HepG2 (cell line): ENCODE data around the gene IMPDH1. TPM values are rescaled to one million over a fixed set of nuclear protein-coding genes. Genes with fewer than 3 reads are reported as not detected.

Experiments used
- ATAC-seq: fragments of 200-7000 bp; cut with Tn5 transposase; 3 replicates; pipeline ENCODE4 v1.9.1; 2020; ENCODE audit warnings: mild to moderate bottlenecking, moderate library complexity
- BruUV-seq: library from RNA; stranded (reverse); fragments of 400-500 nt; replicated peaks from 2 replicates; lab custom pipeline; 2021; lab: Mats Ljungman, UMichigan
- CTCF ChIA-PET: fragments of 300-600 bp; formaldehyde crosslinking; extraction: SDS; loops from one replicate; lab custom pipeline; 2021; ENCODE audit warnings: low total read pairs, inconsistent platforms, low intra/inter-chr PET ratio; lab: Yijun Ruan, JAX
- POLR2A ChIA-PET: fragments of 350-600 bp; sonication (Branson Sonifier 250); formaldehyde crosslinking; loops from one replicate; lab custom pipeline; 2020; ENCODE audit warnings: antibody characterized with exemption, inconsistent platforms; lab: Yijun Ruan, JAX
- DNase-seq: peaks from one replicate; pipeline ENCODE4 v3.0.0-alpha.2; 2015; ENCODE audit warnings: low spot score
- FAIRE-seq: peaks from 3 replicates; lab custom pipeline; 2011; peaks lifted over from hg19 to GRCh38; lab: Jason Lieb, UNC
- H2AFZ ChIP-seq: one replicate; pipeline ENCODE4 v1.6.1; 2011; ENCODE audit warnings: low read length, inconsistent platforms
- H3K27ac ChIP-seq: fragments of 300-600 bp; 3 replicates; pipeline ENCODE4 v1.8.0; 2011; ENCODE audit warnings: mixed run types, mild to moderate bottlenecking, mixed read lengths, low read length, inconsistent platforms; ENCODE audit not compliant: insufficient read depth; ENCODE audit errors: extremely low read length
- H3K27me3 ChIP-seq, 2 experiments: fragments of 200-600 bp in 1 of 2; 2 replicates in 1 of 2; 3 replicates in 1 of 2; pipeline versions ENCODE4 v1.6.0 to v1.8.0; 2011; ENCODE audit warnings: low read length in 2 of 2, mild to moderate bottlenecking in 2 of 2, moderate library complexity in 2 of 2, inconsistent platforms in 1 of 2; ENCODE audit not compliant: insufficient read depth in 2 of 2, control insufficient read depth in 1 of 2
- H3K36me3 ChIP-seq, 2 experiments: fragments of 200-600 bp in 1 of 2; replicated peaks in 1 of 2; 2 replicates in 1 of 2; 3 replicates in 1 of 2; pipeline versions ENCODE4 v1.5.1 to v1.8.0; 2011; ENCODE audit warnings: low read length in 2 of 2, inconsistent platforms in 1 of 2; ENCODE audit not compliant: insufficient read depth in 2 of 2, control insufficient read depth in 1 of 2
- H3K4me1 ChIP-seq: 2 replicates; pipeline ENCODE4 v1.5.1; 2012; ENCODE audit warnings: low read length, inconsistent platforms; ENCODE audit not compliant: insufficient read depth
- H3K4me2 ChIP-seq: 2 replicates; pipeline ENCODE4 v1.6.0; 2011; ENCODE audit warnings: low read depth, low read length, inconsistent platforms
- H3K4me3 ChIP-seq, 3 experiments: fragments of 200-600 bp in 1 of 3; sonication (generic), shearing (Covaris generic) in 1 of 3; replicated peaks in 1 of 3; 2 replicates each; pipeline ENCODE4 v1.5.1; 2011 to 2016; ENCODE audit warnings: low read length in 3 of 3, inconsistent platforms in 2 of 3, low read depth in 2 of 3, mild to moderate bottlenecking in 2 of 3, control low read depth in 1 of 3, mixed read lengths in 1 of 3; ENCODE audit not compliant: insufficient read depth in 1 of 3
- H3K79me2 ChIP-seq: one replicate; pipeline ENCODE4 v1.6.1; 2011; ENCODE audit warnings: low read length, inconsistent platforms; ENCODE audit not compliant: insufficient read depth
- H3K9ac ChIP-seq: 2 replicates; pipeline ENCODE4 v1.6.0; 2011; ENCODE audit warnings: mild to moderate bottlenecking, low read depth, low read length, inconsistent platforms; ENCODE audit not compliant: insufficient read depth
- H3K9me3 ChIP-seq: 2 replicates; pipeline ENCODE4 v1.5.1; 2012; ENCODE audit warnings: mild to moderate bottlenecking, low read length
- H4K20me1 ChIP-seq: 2 replicates; pipeline ENCODE4 v1.6.0; 2011; ENCODE audit warnings: inconsistent platforms, mild to moderate bottlenecking, low read length, moderate library complexity; ENCODE audit not compliant: insufficient read depth
- KDM3A ChIP-seq: IDR thresholded peaks from 2 replicates; pipeline ENCODE4 v1.6.1; 2018; ENCODE audit warnings: low read depth, missing compliant biosample characterization
- KMT2B ChIP-seq: IDR thresholded peaks from 2 replicates; pipeline ENCODE4 v1.6.1; 2016; ENCODE audit warnings: missing genetic modification reagents, missing compliant biosample characterization
- NR2C2 ChIP-seq: sonication (generic); formaldehyde crosslinking; IDR thresholded peaks from 2 replicates; pipeline ENCODE4 v1.4.0; 2020; ENCODE audit warnings: missing genetic modification reagents, mild to moderate bottlenecking, moderate library complexity, borderline replicate concordance
- PAWR ChIP-seq: sonication (generic); formaldehyde crosslinking; IDR thresholded peaks from 2 replicates; pipeline ENCODE4 v1.4.0; 2020; ENCODE audit warnings: missing genetic modification reagents, mild to moderate bottlenecking, borderline replicate concordance
- PBX2 ChIP-seq: IDR thresholded peaks from 2 replicates; pipeline ENCODE4 v1.6.1; 2016; ENCODE audit warnings: control low read depth
- PCBP1 ChIP-seq: fragments of 200-400 bp; formaldehyde crosslinking; IDR thresholded peaks from 2 replicates; pipeline ENCODE4 v1.6.1; 2017; ENCODE audit warnings: mild to moderate bottlenecking, low read depth, low read length, borderline replicate concordance
- SKIL ChIP-seq: sonication (generic); formaldehyde crosslinking; IDR thresholded peaks from 2 replicates; pipeline ENCODE4 v1.8.0; 2022; ENCODE audit warnings: missing genetic modification reagents, mild to moderate bottlenecking, moderate library complexity, borderline replicate concordance
- SMAD3 ChIP-seq: sonication (generic); formaldehyde crosslinking; IDR thresholded peaks from 2 replicates; pipeline ENCODE4 v1.4.0; 2020; ENCODE audit warnings: missing genetic modification reagents
- TAF1 ChIP-seq: sonication (generic); formaldehyde crosslinking; IDR thresholded peaks from 2 replicates; pipeline ENCODE4 v1.4.0; 2020; ENCODE audit warnings: missing genetic modification reagents
- TEAD3 ChIP-seq: optimal IDR thresholded peaks from 2 replicates; pipeline ENCODE3; 2016; ENCODE audit warnings: borderline replicate concordance
- ZNF101 ChIP-seq: sonication (generic); formaldehyde crosslinking; IDR thresholded peaks from 2 replicates; pipeline ENCODE4 v1.4.0; 2020; ENCODE audit warnings: mild to moderate bottlenecking, low read depth, missing genetic modification reagents, borderline replicate concordance
- ZNF224 ChIP-seq: sonication (generic); formaldehyde crosslinking; IDR thresholded peaks from 2 replicates; pipeline ENCODE4 v1.5.0; 2020; ENCODE audit warnings: mild to moderate bottlenecking, missing genetic modification reagents
- ZNF615 ChIP-seq: sonication (generic); formaldehyde crosslinking; IDR thresholded peaks from 2 replicates; pipeline ENCODE4 v1.5.0; 2020; ENCODE audit warnings: mild to moderate bottlenecking, missing genetic modification reagents, borderline replicate concordance
- ZNF749 ChIP-seq: sonication (generic); formaldehyde crosslinking; IDR thresholded peaks from 2 replicates; pipeline ENCODE4 v1.8.0; 2022; ENCODE audit warnings: mild to moderate bottlenecking, missing genetic modification reagents, moderate library complexity, borderline replicate concordance
- WGBS: methylation state at CpG from one replicate; pipeline ENCODE4 v1.1.6; 2017; ENCODE audit warnings: low lambda C conversion rate; 5-methylcytosine and 5-hydroxymethylcytosine counted together
- in situ Hi-C: cut with HindIII; loops from 2 replicates; pipeline ENCODE4 v1.10.0; 2017; ENCODE audit warnings: low pct_unique_long_range_greater_than_20kb; ENCODE audit not compliant: extremely low pct_ligation_motif_present
- intact Hi-C: fragments of 100-400 bp; cut with micrococcal nuclease; formaldehyde crosslinking; loops from one replicate; pipeline ENCODE4 v1.10.0; 2022; ENCODE audit not compliant: unreplicated experiment
- polyA plus RNA-seq, 8 experiments: library from polyadenylated mRNA; depleted of rRNA in 3 of 8; stranded (reverse) in 7 of 8; unstranded in 1 of 8; fragments of >200 nt; fragmentation: Illumina TruSeq in 4 of 8; extraction: Trizol in 4 of 8; gene quantifications; 2 replicates each; pipeline versions ENCODE4 v1.2.1 to v1.2.3, GENCODE V29; 2011 to 2016; ENCODE audit warnings: low read depth in 4 of 8, missing spikeins in 1 of 8, mixed read lengths in 1 of 8; ENCODE audit not compliant: insufficient read depth in 1 of 8
- total RNA-seq, 5 experiments: library from RNA; depleted of rRNA; stranded (reverse); fragments of >200 nt; fragmentation: Illumina TruSeq; extraction: Trizol; gene quantifications; 2 replicates each; pipeline ENCODE4 v1.2.3, GENCODE V29; 2016; ENCODE audit warnings: low read depth in 1 of 5

IMPDH1 gene
- total and polyA plus RNA-seq, 2 of the 13 experiments (the other 11 are each of a cell fraction or from before 2014, with no cell fraction given), result 22.8 to 34.0 TPM

- H3K27me3 ChIP-seq, result peaks cover 0 to 32% of the 10 kb centered on the region in 2 experiments; a peak in 4 of 5 replicates
- no peak overlapping the region for H3K9ac ChIP-seq
- H4K20me1 ChIP-seq, result no peaks in the 10 kb centered on the region
- ChIA-PET POLR2A (no interaction called here), CTCF (no interaction called here)
- ATAC-seq (no peak; the same call in 2 of the 3 replicates), FAIRE-seq (no peak), DNase-seq (no peak)
- no TSS peak for BruUV-seq
- H3K4me3 ChIP-seq, result peak overlapping the region in 1 of 3 experiments; percentile 28; a peak in 1 of 6 replicates
- no peaks in the 10 kb centered on the region for H3K36me3 ChIP-seq
- H3K4me2 ChIP-seq, result peak overlapping the region; percentile 58
- no peaks in the 10 kb centered on the region for H3K9me3 ChIP-seq
- no peak overlapping the region for H2AFZ ChIP-seq
- H3K79me2 ChIP-seq, result no peaks in the 10 kb centered on the region
- intact Hi-C loops (no loop called here), in situ Hi-C loops (loop anchor here (5.0 kb wide), 1 partner anchor 37 kb away; the partner anchor contains the start of gene HILPDA)
- H3K4me1 ChIP-seq, result peaks cover 40% of the 10 kb centered on the region
- no peak overlapping the region for H3K27ac ChIP-seq
- 8% methylated on average over 1 of the region's 1 CpG for WGBS
- no peak for TF ChIP-seq SMAD3 (CRISPR knock-in tag)
- TF ChIP-seq TEAD3 (CRISPR knock-in tag), result peak; percentile 15
- TF ChIP-seq PAWR (CRISPR knock-in tag), result no peak
- no peak for TF ChIP-seq ZNF615
- no peak for TF ChIP-seq KDM3A (CRISPR knock-in tag)
- TF ChIP-seq TAF1, result no peak
- TF ChIP-seq, all 625 proteins: peak for 1
Measured at GRCh38 chr7:128420773-128421172, 11.0 kb upstream of the IMPDH1 start.

- intact Hi-C loops, result no loop called here
- DNase-seq (no peak), FAIRE-seq (no peak), ATAC-seq (no peak)
- 59% methylated on average over 7 of the region's 7 CpGs for WGBS
- H3K36me3 ChIP-seq, result no peaks in the 10 kb centered on the region
- H3K4me2 ChIP-seq, result no peak overlapping the region
- H3K4me3 ChIP-seq, result no peak overlapping the region
- no peak overlapping the region for H3K9ac ChIP-seq
- H3K27me3 ChIP-seq, result peaks cover 0 to 32% of the 10 kb centered on the region in 2 experiments; a peak in 4 of 5 replicates
- POLR2A ChIA-PET, result no interaction called here
- no peaks in the 10 kb centered on the region for H4K20me1 ChIP-seq
- no TSS peak for BruUV-seq
- H3K79me2 ChIP-seq, result no peaks in the 10 kb centered on the region
- no peaks in the 10 kb centered on the region for H3K9me3 ChIP-seq
- H3K4me1 ChIP-seq, result peaks cover 35% of the 10 kb centered on the region
- CTCF ChIA-PET, result no interaction called here
- no peak overlapping the region for H3K27ac ChIP-seq
- in situ Hi-C loops, result no loop called here
- H2AFZ ChIP-seq, result no peak overlapping the region
- no peak for TF ChIP-seq KMT2B (CRISPR knock-in tag)
- no peak for TF ChIP-seq ZNF101 (CRISPR knock-in tag)
- TF ChIP-seq PCBP1, result no peak
- TF ChIP-seq NR2C2 (CRISPR knock-in tag), result no peak
- no peak for TF ChIP-seq PBX2 (CRISPR knock-in tag)
- no peak for TF ChIP-seq SKIL (CRISPR knock-in tag)
- TF ChIP-seq ZNF749 (CRISPR knock-in tag), result no peak
- no peak for TF ChIP-seq ZNF224 (CRISPR knock-in tag)
Measured at GRCh38 chr7:128419257-128419656, 9.5 kb upstream of the IMPDH1 start.
